OCI-LY7 (cell line): ENCODE measurements around the gene LPCAT3. TPM values are rescaled to one million over a fixed set of nuclear protein-coding genes. Genes with fewer than 3 reads are reported as not detected.

Experiments
- BruUV-seq: library from RNA; stranded (reverse); fragments of 400-500 nt; replicated peaks from 2 replicates; lab custom pipeline; 2021; lab: Mats Ljungman, UMichigan
- CTCF ChIA-PET: fragments of 300-600 bp; sonication (Branson Sonifier 250); formaldehyde crosslinking; loops from one replicate; lab custom pipeline; 2022; ENCODE audit warnings: antibody characterized with exemption; ENCODE audit not compliant: unreplicated experiment; lab: Charles Lee
- POLR2A ChIA-PET: fragments of 300-600 bp; sonication (Branson Sonifier 250); formaldehyde crosslinking; loops from one replicate; lab custom pipeline; 2022; ENCODE audit warnings: antibody characterized with exemption; lab: Charles Lee
- DNase-seq: peaks from one replicate; pipeline ENCODE4 v3.0.0-alpha.2; 2015; ENCODE audit warnings: low spot score
- H2AFZ ChIP-seq: fragments of 200-600 bp; sonication (generic), shearing (Covaris generic); 2 replicates; pipeline ENCODE4 v1.6.1; 2014; ENCODE audit warnings: mild to moderate bottlenecking, antibody characterized with exemption, low read length, moderate library complexity
- H3K27ac ChIP-seq: fragments of 200-600 bp; sonication (generic); 2 replicates; pipeline ENCODE4 v1.5.1; 2014; ENCODE audit warnings: mixed run types, low read depth, mild to moderate bottlenecking, moderate library complexity, low read length, inconsistent platforms; ENCODE audit not compliant: poor library complexity, severe bottlenecking
- H3K36me3 ChIP-seq: fragments of 200-600 bp; sonication (generic); 2 replicates; pipeline ENCODE4 v1.6.1; 2014; ENCODE audit warnings: mild to moderate bottlenecking, antibody characterized with exemption, low read length, moderate library complexity, mixed read lengths; ENCODE audit not compliant: insufficient read depth
- H3K4me1 ChIP-seq: fragments of 200-600 bp; sonication (generic); 2 replicates; pipeline ENCODE4 v1.5.1; 2014; ENCODE audit warnings: mild to moderate bottlenecking, low read length; ENCODE audit not compliant: insufficient read depth, poor library complexity, severe bottlenecking
- H3K4me2 ChIP-seq: fragments of 200-600 bp; sonication (generic); 2 replicates; pipeline ENCODE4 v1.6.1; 2014; ENCODE audit warnings: mild to moderate bottlenecking, low read length
- H3K4me3 ChIP-seq: fragments of 200-600 bp; sonication (generic); 2 replicates; pipeline ENCODE4 v1.5.1; 2014; ENCODE audit warnings: mild to moderate bottlenecking, low read depth, low read length; ENCODE audit not compliant: poor library complexity, severe bottlenecking
- H3K79me2 ChIP-seq: fragments of 200-600 bp; sonication (generic); 2 replicates; pipeline ENCODE4 v1.6.1; 2016; ENCODE audit warnings: low read depth, mild to moderate bottlenecking, low read length, moderate library complexity, mixed read lengths; ENCODE audit not compliant: insufficient read depth
- H3K9me2 ChIP-seq: fragments of 200-600 bp; sonication (generic); 2 replicates; pipeline ENCODE4 v1.6.1; 2016; ENCODE audit warnings: mild to moderate bottlenecking, low read length, mixed read lengths; ENCODE audit not compliant: insufficient read depth
- H3K9me3 ChIP-seq: fragments of 200-600 bp; sonication (generic); 2 replicates; pipeline ENCODE4 v1.6.1; 2014; ENCODE audit warnings: mild to moderate bottlenecking, mixed run types, low read length, mixed read lengths
- H4K20me1 ChIP-seq: fragments of 200-600 bp; sonication (generic); 2 replicates; pipeline ENCODE4 v1.6.1; 2014; ENCODE audit warnings: mild to moderate bottlenecking, antibody characterized with exemption, low read length, moderate library complexity, mixed read lengths; ENCODE audit not compliant: insufficient read depth
- CTCF ChIP-seq: fragments of 200-600 bp; sonication (generic); conservative IDR thresholded peaks from 2 replicates; pipeline ENCODE4 v1.5.1; 2014; ENCODE audit warnings: mild to moderate bottlenecking, antibody characterized with exemption, low read length, moderate library complexity, mixed read lengths
- EZH2phosphoT487 ChIP-seq: fragments of 200-600 bp; sonication (generic); IDR thresholded peaks from 2 replicates; pipeline ENCODE4 v1.6.1; 2018; ENCODE audit warnings: low read depth, borderline replicate concordance, mild to moderate bottlenecking, mixed run types, antibody characterized with exemption, low read length, moderate library complexity, mixed read lengths
- intact Hi-C: fragments of 100-400 bp; cut with micrococcal nuclease; formaldehyde crosslinking; loops from one replicate; pipeline ENCODE4 v1.10.0; 2022; ENCODE audit not compliant: unreplicated experiment
- total RNA-seq, 2 experiments: library from RNA; depleted of rRNA in 1 of 2; stranded (reverse); fragments of >200 nt in 1 of 2; shearing (Covaris generic) in 1 of 2; gene quantifications; 2 replicates each; pipeline ENCODE4 v1.2.3, GENCODE V29; 2014 to 2022

LPCAT3 gene
- total RNA-seq, 2 experiments from 2014 or later: 17.4 to 29.7 TPM

- POLR2A ChIA-PET: interaction anchor here (0.6 to 1.4 kb wide), 3 partner anchors 9 to 145 kb away, joined by 3 to 4 read pairs (median 3); partner anchors contain the start of gene LPCAT3
- DNase-seq: no peak
- Histone ChIP-seq H3K4me3 (no peak overlapping the region), H3K9me2 (no peaks in the 10 kb centered on the region), H3K27ac (no peak overlapping the region), H3K4me1 (peaks cover 11% of the 10 kb centered on the region), H3K4me2 (no peak overlapping the region), H3K79me2 (no peaks in the 10 kb centered on the region; the same call in none of the 2 replicates), H3K9me3 (no peaks in the 10 kb centered on the region), H2AFZ (no peak overlapping the region), H4K20me1 (no peaks in the 10 kb centered on the region), H3K36me3 (peaks cover 91% of the 10 kb centered on the region)
- CTCF ChIA-PET: no interaction called here
- intact Hi-C loops: no loop called here
- no peak for TF ChIP-seq EZH2phosphoT487
- no peak for TF ChIP-seq CTCF
- BruUV-seq: no TSS peak
These were observed 8.8 kb downstream of the LPCAT3 start for GRCh38 chr12:7009512-7009911.

- peaks cover 94% of the 10 kb centered on the region for H3K36me3 ChIP-seq
- ChIA-PET POLR2A (interaction anchor here (1.3 to 1.7 kb wide), 3 partner anchors 9 to 10 kb away, joined by 4 to 7 read pairs (median 4); partner anchors contain the start of gene LPCAT3), CTCF (no interaction called here)
- TF ChIP-seq CTCF (no peak), EZH2phosphoT487 (no peak)
- no peaks in the 10 kb centered on the region for H3K9me3 ChIP-seq
- intact Hi-C loops: no loop called here
- H3K4me3 ChIP-seq: no peak overlapping the region
- no peaks in the 10 kb centered on the region for H4K20me1 ChIP-seq
- H3K27ac ChIP-seq: no peak overlapping the region
- no peaks in the 10 kb centered on the region for H3K9me2 ChIP-seq
- no TSS peak for BruUV-seq
- no peaks in the 10 kb centered on the region; the same call in none of the 2 replicates for H3K79me2 ChIP-seq
- peaks cover 11% of the 10 kb centered on the region for H3K4me1 ChIP-seq
- no peak overlapping the region for H3K4me2 ChIP-seq
- DNase-seq: no peak
- no peak overlapping the region for H2AFZ ChIP-seq
These were observed 9.4 kb downstream of the LPCAT3 start for GRCh38 chr12:7008864-7009263.

- no peak overlapping the region for H3K4me2 ChIP-seq
- ChIA-PET POLR2A (no interaction called here), CTCF (no interaction called here)
- H3K4me3 ChIP-seq: no peak overlapping the region
- intact Hi-C loops: no loop called here
- H3K36me3 ChIP-seq: peaks cover 79% of the 10 kb centered on the region
- no peak overlapping the region for H3K27ac ChIP-seq
- no peak for TF ChIP-seq EZH2phosphoT487
- no peak for TF ChIP-seq CTCF
- H3K79me2 ChIP-seq: peaks cover 4% of the 10 kb centered on the region
- BruUV-seq: no TSS peak
- no peak overlapping the region for H2AFZ ChIP-seq
- DNase-seq: no peak
- H3K9me3 ChIP-seq: no peaks in the 10 kb centered on the region
- peaks cover 11% of the 10 kb centered on the region for H3K4me1 ChIP-seq
- no peaks in the 10 kb centered on the region for H3K9me2 ChIP-seq
- H4K20me1 ChIP-seq: no peaks in the 10 kb centered on the region
These were observed 11.6 kb downstream of the LPCAT3 start for GRCh38 chr12:7006639-7007038.
